SU-DHL-6 (cell line): ENCODE measurements around the gene TULP4.
"Not testable (repeated sequence)": the region's sequence is repeated elsewhere in the genome, so short reads cannot be mapped to it uniquely, and the experiment has no call there.

Experiments used
- H2AFZ ChIP-seq: fragments of 200-600 bp; sonication (generic); 2 replicates; pipeline ENCODE4 v1.6.1; 2014; ENCODE audit warnings: low read depth, mild to moderate bottlenecking, moderate library complexity, mixed read lengths, antibody characterized with exemption, low read length; ENCODE audit not compliant: severe bottlenecking
- H3F3A ChIP-seq: fragments of 200-600 bp; shearing (Covaris generic); 2 replicates; pipeline ENCODE4 v1.6.0; 2016; ENCODE audit warnings: antibody characterized with exemption, mild to moderate bottlenecking; ENCODE audit not compliant: insufficient read depth
- H3K27ac ChIP-seq: fragments of 200-600 bp; sonication (generic); 2 replicates; pipeline ENCODE4 v1.5.1; 2016; ENCODE audit warnings: low read depth, mild to moderate bottlenecking, low read length, moderate library complexity, mixed read lengths
- H3K27me3 ChIP-seq: fragments of 200-600 bp; sonication (generic), shearing (Covaris generic); 2 replicates; pipeline ENCODE4 v1.6.0; 2014; ENCODE audit warnings: mild to moderate bottlenecking, low read length
- H3K36me3 ChIP-seq: fragments of 200-600 bp; sonication (generic); 2 replicates; pipeline ENCODE4 v1.6.1; 2014; ENCODE audit warnings: mild to moderate bottlenecking, low read length, mixed read lengths
- H3K4me2 ChIP-seq: fragments of 300-600, 200-600 bp; shearing (Covaris generic), sonication (generic); 2 replicates; pipeline ENCODE4 v1.6.0; 2014; ENCODE audit warnings: low read length, low read depth, mild to moderate bottlenecking; ENCODE audit not compliant: poor library complexity, severe bottlenecking
- H3K4me3 ChIP-seq: fragments of 200-600 bp; sonication (generic); 2 replicates; pipeline ENCODE4 v1.5.1; 2014; ENCODE audit warnings: antibody characterized with exemption, low read length, mild to moderate bottlenecking, mixed read lengths; ENCODE audit not compliant: insufficient read depth, poor library complexity, severe bottlenecking
- H3K79me2 ChIP-seq: fragments of 200-600 bp; sonication (generic); 2 replicates; pipeline ENCODE4 v1.6.1; 2014; ENCODE audit warnings: mild to moderate bottlenecking, low read length, moderate library complexity; ENCODE audit not compliant: insufficient read depth
- H3K9ac ChIP-seq: fragments of 200-600 bp; sonication (generic); 2 replicates; pipeline ENCODE4 v1.7.0; 2014; ENCODE audit warnings: mild to moderate bottlenecking, low read length
- H3K9me2 ChIP-seq: fragments of 200-600 bp; sonication (generic); replicated peaks from 2 replicates; pipeline ENCODE4 v1.6.1; 2014; ENCODE audit warnings: low read length; ENCODE audit not compliant: insufficient read depth
- H3K9me3 ChIP-seq: fragments of 200-600 bp; sonication (generic); 2 replicates; pipeline ENCODE4 v1.6.1; 2014; ENCODE audit warnings: low read length, mixed read lengths; ENCODE audit not compliant: insufficient read depth
- H4K20me1 ChIP-seq: fragments of 200-600 bp; sonication (generic); 2 replicates; pipeline ENCODE4 v1.6.1; 2014; ENCODE audit warnings: low read depth, mild to moderate bottlenecking, antibody characterized with exemption, low read length, moderate library complexity, mixed read lengths
- EZH2phosphoT487 ChIP-seq: fragments of 200-600 bp; sonication (generic), shearing (Covaris generic); conservative IDR thresholded peaks from 2 replicates; pipeline ENCODE4 v1.6.1; 2018; ENCODE audit warnings: mild to moderate bottlenecking, antibody characterized with exemption, low read length, moderate library complexity, mixed read lengths
- TF ChIP-seq, protein P1 (sequence below): fragments of 200-600 bp; sonication (generic); IDR thresholded peaks from one replicate; pipeline ENCODE4 v1.5.1; 2017; ENCODE audit warnings: antibody characterized with exemption, mild to moderate bottlenecking, low read length, moderate library complexity; ENCODE audit not compliant: insufficient read depth, poor library complexity, severe bottlenecking

TULP4 gene

DNA sequence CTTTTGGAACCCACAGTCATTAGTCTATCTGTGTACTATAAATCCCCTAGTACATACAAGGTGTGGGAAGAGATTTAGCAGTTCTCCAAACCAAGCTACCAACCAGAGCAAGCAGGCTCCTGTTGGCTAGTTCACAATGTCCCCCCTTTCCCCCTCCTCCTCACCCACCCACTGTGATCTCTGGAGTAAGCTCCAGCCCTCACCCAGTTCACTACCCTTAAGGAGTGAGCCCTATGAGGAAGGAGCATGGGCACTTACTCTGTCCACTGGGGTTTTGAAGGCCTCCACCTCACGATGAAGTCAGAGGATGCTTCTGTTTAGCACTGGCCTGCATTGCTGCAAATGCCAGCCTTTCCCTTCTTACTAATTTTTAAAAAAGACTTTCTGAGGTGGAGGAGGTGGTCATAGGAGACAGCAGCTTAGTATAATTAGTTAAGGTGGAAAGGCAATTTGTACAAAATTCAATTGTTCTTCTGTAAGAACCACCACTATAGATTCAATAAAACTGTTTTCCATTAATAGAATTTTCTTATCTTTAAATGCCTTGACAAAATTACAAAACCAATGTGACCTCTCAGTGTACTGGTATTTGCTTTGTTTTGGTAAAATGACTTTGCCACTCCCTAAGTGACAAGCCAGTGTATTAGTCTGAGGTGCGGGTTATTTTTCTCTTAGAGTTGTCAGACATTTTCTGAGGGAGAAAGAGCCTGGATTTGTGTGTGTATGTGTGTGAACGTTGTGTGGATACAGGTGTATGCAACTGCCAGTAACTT, 86.2 kb downstream of the TULP4 start:
- Histone ChIP-seq H3F3A (no peaks in the 10 kb centered on the region), H3K9ac (no peak overlapping the region), H3K9me2 (no peaks in the 10 kb centered on the region), H3K36me3 (no peaks in the 10 kb centered on the region), H2AFZ (no peak overlapping the region), H3K4me3 (no peak overlapping the region), H3K4me2 (no peak overlapping the region), H3K27ac (no peak overlapping the region), H3K79me2 (peaks cover 5% of the 10 kb centered on the region), H3K9me3 (no peaks in the 10 kb centered on the region), H4K20me1 (no peaks in the 10 kb centered on the region), H3K27me3 (no peaks in the 10 kb centered on the region)
- no peak for TF ChIP-seq EZH2phosphoT487
- TF ChIP-seq, protein P1, sequence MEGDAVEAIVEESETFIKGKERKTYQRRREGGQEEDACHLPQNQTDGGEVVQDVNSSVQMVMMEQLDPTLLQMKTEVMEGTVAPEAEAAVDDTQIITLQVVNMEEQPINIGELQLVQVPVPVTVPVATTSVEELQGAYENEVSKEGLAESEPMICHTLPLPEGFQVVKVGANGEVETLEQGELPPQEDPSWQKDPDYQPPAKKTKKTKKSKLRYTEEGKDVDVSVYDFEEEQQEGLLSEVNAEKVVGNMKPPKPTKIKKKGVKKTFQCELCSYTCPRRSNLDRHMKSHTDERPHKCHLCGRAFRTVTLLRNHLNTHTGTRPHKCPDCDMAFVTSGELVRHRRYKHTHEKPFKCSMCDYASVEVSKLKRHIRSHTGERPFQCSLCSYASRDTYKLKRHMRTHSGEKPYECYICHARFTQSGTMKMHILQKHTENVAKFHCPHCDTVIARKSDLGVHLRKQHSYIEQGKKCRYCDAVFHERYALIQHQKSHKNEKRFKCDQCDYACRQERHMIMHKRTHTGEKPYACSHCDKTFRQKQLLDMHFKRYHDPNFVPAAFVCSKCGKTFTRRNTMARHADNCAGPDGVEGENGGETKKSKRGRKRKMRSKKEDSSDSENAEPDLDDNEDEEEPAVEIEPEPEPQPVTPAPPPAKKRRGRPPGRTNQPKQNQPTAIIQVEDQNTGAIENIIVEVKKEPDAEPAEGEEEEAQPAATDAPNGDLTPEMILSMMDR = no peak

DNA sequence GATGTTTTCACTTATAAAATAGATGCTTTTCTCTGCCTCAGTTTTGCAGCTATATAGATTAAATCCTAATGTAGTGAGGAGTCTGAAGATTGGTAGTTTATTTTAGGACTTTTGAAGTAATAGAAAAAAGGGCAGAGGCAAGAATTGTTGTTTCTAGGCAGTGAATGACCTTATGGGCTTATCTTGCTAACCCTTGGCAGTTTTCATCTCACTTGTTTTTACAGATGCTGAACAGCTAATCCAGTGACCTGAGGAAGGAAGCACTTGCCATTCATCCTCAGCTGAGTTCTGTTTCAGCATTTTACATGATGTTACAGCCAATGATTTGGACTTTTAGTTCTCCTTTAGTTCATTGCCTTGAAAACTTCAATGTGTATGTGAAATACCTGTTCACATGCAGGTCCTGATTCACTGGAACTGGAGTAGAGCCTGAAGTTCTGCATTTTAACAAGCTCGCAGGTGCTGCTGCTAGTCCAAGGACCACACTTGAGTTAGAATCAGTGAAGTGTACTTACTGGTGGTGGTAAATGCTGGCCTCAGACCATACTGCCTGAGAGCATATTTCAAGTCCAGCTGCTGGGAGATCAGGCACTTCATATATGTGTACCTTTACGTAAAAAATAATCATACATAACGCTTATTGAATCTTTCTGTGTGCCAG, 86.9 kb downstream of the TULP4 start:
- no peaks in the 10 kb centered on the region for H3K9me3 ChIP-seq
- no peak overlapping the region for H2AFZ ChIP-seq
- no peaks in the 10 kb centered on the region for H3K9me2 ChIP-seq
- no peaks in the 10 kb centered on the region for H3K36me3 ChIP-seq
- H3K27ac ChIP-seq = no peak overlapping the region
- TF ChIP-seq, protein P1 = no peak
- no peak for TF ChIP-seq EZH2phosphoT487
- no peaks in the 10 kb centered on the region for H3K27me3 ChIP-seq
- no peak overlapping the region for H3K9ac ChIP-seq
- H4K20me1 ChIP-seq = no peaks in the 10 kb centered on the region
- peaks cover 5% of the 10 kb centered on the region for H3K79me2 ChIP-seq
- no peak overlapping the region for H3K4me2 ChIP-seq
- H3K4me3 ChIP-seq = no peak overlapping the region
- no peaks in the 10 kb centered on the region for H3F3A ChIP-seq

DNA sequence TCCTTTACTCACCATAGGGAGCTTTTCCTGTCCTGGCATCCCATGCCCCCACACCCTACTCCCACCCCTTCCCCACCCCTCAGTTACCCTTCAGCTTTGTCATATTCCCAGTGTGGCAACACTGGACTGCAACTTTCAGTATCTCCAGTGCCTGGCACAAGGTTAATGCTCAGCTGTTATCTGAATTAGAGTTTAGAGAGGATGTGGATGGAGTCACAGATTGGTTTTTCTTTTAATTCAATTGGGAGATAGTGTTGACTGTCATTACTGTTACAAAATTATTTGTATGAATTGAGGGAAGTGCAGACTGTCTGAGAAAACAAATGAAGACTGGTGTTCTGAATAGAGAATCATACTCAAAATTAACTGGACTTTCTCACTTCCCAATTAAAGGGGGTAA, 89.9 kb downstream of the TULP4 start:
- no peaks in the 10 kb centered on the region for H3K27me3 ChIP-seq
- no peaks in the 10 kb centered on the region for H3F3A ChIP-seq
- no peak overlapping the region for H3K27ac ChIP-seq
- H3K9me3 ChIP-seq = no peaks in the 10 kb centered on the region
- no peak overlapping the region for H3K9ac ChIP-seq
- H3K9me2 ChIP-seq = no peaks in the 10 kb centered on the region
- H2AFZ ChIP-seq = no peak overlapping the region
- H3K79me2 ChIP-seq = peaks cover 5% of the 10 kb centered on the region
- TF ChIP-seq, protein P1 = no peak
- TF ChIP-seq EZH2phosphoT487 = no peak
- no peak overlapping the region for H3K4me2 ChIP-seq
- H3K4me3 ChIP-seq = no peak overlapping the region
- no peaks in the 10 kb centered on the region for H4K20me1 ChIP-seq
- H3K36me3 ChIP-seq = no peaks in the 10 kb centered on the region

DNA sequence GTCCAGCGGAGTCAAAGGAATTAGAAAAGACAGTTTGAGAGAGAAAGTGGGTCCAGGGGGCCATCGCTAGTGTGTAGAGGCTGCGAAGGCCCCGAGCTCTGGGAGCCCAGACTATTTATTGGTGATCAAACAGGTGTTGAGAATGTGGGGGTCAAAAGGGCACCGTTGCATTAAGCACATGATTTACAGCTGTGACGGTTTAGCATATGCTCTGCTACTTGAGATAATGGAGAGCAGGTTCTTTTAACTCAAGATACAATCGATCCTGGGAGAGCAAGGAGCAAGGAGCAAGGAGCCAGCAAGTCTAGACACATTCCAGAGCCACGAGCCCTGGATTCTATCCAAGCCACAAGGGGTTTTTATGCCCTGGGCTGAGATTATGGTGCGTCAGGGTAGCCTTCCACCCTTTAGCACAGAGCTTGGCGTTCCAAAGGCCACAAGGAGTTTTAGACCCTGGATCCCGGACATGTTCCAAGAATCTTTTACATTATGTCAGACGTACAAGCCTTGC, 93.1 kb downstream of the TULP4 start:
- H3K9ac ChIP-seq, H2AFZ ChIP-seq, H3K9me2 ChIP-seq, H3K27me3 ChIP-seq, H3K4me3 ChIP-seq, H3K9me3 ChIP-seq, H3K4me2 ChIP-seq, H3K36me3 ChIP-seq, H3K27ac ChIP-seq, H4K20me1 ChIP-seq, H3F3A ChIP-seq: not testable (repeated sequence)
- peaks cover 17% of the 10 kb centered on the region; the same call in 1 of the 2 replicates for H3K79me2 ChIP-seq
